GM21737 (cell line): ENCODE data around the gene TCF25.
"Not testable (repeated sequence)": the region's sequence is repeated elsewhere in the genome, so short reads cannot be mapped to it uniquely, and the experiment has no call there.

Experiments
- ATAC-seq: cut with Tn5 transposase; IDR thresholded peaks from one replicate; pipeline ENCODE4 v1.9.1; 2021; ENCODE audit warnings: mild to moderate bottlenecking, moderate library complexity; ENCODE audit not compliant: unreplicated experiment

Gene TCF25

DNA sequence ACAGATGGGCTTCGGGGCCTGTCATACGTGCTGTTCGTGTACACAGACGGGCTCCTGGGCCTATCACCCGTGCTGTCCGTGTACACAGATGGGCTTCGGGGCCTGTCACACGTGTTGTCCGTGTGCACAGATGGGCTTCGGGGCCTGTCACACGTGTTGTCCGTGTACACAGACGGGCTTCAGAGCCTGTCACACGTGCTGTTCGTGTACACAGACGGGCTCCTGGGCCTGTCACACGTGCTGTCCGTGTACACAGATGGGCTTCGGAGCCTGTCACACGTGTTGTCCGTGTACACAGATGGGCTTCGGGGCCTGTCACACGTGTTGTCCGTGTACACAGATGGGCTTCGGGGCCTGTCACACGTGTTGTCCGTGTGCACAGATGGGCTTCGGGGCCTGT lies 5.7 kb downstream of the TCF25 start:
- ATAC-seq: not testable (repeated sequence)

DNA sequence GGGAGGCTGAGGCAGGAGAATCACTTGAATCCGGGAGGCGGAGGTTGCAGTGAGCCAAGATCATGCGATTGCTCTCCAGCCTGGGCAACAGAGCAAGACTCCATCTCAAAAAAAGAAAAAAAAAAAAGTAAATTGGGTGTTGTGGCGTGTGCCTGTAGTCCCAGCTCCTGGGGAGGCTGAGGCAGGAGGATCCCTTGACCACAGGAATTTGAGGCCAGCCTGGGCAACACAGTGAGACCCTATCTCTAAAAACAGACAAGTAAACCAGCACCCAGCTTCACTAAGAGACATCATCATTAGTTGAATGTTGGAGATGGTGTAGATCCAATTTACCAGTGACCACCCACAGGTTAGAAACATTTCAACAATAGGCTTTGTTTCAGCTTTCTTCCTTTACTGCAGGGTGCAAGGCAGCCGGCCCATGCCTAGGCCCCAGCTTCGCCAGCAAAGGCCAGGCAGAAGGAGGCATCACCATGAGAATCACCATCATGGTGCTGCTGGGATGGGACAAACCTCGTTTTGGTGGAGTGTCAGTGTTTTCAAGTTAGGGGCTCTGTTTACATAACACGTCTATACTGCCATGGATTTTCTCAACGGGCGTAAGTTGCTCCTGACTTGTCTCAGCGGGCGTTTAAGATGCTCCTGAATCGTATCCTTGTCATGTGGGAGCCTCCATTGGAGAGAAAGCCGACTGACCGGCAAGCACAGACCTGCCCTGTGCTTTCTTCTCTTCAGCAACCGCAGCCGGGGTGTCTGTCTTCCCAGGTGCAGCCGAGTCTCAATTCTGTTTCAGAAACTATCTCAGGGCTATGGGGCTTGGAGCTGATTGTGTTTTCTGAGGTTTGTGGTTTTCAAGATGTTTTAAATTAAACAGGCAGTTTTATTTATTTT lies 7.3 kb downstream of the TCF25 start:
- no peak for ATAC-seq

DNA sequence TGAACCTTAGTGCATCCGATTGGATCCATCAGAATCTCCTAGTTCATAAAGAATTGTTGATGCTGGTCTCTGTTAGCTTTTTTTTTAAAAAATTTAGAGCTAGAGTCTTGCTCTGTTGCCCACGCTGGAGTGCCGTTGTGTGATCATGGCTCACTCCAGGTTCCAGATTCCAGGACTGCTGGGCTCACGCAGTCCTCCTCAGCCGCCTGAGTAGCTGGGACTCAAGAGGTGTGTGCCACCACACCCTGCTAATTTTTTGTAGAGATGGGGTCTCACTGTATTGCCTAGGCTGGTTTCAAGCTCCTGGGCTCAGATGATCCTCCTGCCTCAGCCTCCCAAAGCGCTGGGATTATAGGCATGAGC lies 8.0 kb downstream of the TCF25 start:
- no peak for ATAC-seq

DNA sequence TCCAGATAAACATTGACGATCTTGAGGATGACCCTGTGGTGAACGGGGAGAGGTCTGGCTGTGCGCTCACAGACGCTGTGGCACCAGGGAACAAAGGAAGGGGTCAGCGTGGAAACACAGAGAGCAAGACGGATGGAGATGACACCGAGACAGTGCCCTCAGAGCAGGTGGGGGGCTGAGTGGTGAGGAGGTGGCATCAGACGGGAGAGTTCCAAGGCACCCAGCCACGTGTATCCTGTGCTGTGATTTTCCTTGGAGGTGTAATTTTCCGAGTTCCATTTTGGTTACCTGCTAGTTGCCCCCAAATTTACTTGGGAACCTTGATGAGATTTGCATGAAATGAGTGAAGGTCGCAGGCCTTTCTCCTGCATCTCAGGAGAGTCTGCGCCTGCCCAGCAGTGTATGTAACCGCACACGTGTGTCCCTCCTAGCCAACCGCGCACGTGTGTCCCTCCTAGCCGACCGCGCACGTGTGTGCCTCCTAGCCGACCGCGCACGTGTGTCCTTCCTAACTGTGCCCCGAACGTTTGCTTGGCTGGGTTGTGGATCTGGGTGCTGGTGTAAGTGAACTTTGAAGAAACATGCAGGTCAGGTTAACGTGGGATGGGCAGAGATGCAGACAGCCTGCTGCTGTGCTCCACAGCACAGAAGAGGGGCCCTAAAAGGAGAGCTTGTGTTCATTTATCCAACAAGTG lies 10.1 kb downstream of the TCF25 start:
- no peak for ATAC-seq

DNA sequence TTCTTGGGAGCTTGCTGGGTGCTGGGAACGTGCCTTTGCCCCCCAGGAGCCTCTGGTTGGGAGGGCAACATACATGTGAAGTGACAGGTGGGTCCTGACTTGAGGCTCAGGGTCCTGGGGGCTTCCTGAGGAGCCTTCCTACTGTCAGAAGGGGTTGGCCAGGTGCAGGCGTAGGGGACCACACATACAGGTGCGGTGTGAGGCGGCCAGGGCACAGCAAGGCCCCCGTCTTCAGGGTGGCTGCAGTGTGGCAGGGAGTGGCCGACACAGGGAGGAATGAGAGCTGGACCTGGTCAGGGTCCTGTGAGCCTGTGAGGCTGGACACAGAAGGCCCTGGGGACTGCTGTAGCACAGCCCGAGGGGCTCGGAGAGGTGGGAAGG lies 10.6 kb downstream of the TCF25 start:
- ATAC-seq: no peak

DNA sequence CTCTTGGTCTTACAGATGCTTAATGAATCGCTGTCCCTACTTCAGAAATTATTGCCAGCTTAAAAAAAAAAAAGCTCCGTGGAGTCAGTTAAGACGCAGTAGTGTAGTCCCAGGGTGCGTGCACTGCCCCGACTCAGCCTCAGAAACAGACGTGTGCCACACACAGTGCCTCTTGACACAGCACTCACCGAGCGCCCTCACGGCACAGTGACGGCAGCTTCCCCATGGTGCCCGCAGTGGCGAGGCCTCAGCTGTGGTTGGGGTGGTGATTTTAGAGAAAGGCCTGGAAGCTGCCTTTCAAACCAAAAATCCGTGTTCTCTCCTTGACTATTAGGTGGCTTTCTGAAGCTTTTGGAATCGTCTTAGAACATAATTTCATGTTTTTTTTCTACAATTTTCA lies 13.9 kb downstream of the TCF25 start:
- ATAC-seq: no peak

DNA sequence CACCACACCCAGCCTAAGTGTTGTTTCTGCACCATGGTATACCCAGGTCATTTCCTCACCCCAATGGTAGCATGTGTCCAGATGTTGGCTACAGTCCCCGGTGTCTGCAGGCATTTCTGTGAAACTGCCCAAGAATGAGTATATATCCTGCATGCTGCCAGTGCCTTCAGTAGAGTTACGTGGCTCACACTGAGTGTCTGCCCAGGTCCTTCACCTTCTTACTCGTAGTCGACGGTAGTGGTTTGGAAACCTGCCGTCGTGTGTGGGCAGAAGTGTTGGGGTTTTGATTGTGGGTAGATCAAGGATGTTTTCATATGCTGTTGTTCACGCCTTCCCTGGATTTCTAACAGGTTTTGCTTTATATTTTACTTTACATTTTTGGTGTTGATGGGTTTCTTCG lies 16.8 kb downstream of the TCF25 start:
- ATAC-seq: no peak

DNA sequence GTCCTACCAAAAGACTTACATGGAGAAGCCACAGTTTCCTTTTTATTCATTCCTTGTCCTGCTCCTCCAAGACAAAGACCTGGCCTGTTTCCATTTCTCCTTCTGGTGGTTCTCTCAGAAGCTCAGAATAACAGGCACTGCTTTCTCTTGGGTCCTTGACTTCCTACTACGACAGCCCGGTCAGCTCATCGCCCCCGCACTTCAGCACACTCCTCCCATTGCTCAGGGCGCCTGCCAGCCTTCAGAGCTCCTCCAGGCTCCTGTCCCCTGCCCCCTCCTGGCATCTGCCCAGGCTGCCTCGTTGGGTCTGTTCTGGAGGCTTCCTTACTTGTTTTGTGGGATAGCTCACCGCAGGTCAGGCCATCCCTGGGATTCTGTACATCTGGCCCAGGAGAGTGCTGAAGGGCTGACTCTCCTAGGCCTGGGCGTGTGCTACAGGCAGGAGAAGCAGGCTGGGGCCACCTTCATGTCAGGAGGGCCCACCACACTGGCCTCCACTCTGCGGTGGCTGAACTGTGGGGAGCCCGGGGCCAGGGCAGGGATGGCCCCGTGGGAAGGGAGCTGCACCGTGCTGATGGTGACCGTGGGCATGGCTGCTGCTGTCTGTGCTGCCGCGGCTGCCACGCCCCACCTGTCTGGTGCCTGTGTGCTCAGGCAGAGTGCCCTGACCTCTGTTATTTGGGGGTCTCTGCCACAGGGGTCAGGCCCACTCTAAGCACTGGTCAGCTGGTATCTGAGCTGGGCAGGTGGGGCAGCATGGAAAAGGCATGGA lies 17.7 kb downstream of the TCF25 start:
- no peak for ATAC-seq

DNA sequence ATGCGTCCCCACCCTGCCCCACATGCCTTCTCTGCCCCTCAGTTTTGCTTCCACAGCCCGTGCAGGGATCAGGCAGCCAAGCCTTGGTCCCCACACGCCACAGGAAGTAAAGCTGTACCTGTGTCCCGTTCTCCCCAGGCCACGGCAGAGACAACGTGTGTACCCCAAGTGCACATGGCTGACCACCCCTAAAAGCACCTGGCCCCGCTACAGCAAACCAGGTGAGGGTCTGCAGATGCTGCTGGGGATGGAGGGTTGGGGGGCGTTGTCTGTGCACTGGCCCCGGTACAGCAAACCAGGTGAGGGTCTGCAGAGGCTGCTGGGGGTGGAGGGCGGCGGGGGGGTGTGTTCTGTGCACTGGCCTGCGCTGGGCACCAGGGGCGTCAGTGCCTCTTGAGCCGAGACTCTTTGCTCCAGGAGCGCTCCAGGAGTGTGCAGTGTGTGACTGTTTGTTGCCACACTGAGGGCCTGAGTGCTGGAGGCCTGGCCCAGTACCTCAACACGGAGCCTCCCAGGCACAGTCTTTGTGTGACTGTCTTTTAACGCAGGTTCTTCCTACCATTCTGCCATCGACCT lies 18.8 kb downstream of the TCF25 start:
- no peak for ATAC-seq

DNA sequence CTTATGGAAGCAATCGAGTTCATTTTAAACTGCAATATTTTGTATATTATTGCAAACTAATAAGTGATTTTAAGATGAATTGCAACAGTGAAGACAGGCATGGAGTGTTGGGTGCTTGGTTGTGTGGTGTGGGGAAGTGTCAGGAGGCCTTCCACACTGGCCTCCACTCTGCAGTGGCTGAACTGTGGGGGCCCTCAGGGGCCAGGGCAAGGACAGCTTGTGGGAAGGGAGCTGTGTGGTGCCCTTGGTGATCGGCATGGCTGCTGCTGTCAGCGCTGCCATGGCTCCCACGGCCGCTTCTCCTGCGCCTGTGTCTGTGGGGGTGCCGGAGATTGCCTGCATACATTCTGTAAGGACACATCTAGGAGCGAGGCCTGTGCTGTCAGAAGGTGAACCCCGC lies 19.2 kb downstream of the TCF25 start:
- no peak for ATAC-seq

DNA sequence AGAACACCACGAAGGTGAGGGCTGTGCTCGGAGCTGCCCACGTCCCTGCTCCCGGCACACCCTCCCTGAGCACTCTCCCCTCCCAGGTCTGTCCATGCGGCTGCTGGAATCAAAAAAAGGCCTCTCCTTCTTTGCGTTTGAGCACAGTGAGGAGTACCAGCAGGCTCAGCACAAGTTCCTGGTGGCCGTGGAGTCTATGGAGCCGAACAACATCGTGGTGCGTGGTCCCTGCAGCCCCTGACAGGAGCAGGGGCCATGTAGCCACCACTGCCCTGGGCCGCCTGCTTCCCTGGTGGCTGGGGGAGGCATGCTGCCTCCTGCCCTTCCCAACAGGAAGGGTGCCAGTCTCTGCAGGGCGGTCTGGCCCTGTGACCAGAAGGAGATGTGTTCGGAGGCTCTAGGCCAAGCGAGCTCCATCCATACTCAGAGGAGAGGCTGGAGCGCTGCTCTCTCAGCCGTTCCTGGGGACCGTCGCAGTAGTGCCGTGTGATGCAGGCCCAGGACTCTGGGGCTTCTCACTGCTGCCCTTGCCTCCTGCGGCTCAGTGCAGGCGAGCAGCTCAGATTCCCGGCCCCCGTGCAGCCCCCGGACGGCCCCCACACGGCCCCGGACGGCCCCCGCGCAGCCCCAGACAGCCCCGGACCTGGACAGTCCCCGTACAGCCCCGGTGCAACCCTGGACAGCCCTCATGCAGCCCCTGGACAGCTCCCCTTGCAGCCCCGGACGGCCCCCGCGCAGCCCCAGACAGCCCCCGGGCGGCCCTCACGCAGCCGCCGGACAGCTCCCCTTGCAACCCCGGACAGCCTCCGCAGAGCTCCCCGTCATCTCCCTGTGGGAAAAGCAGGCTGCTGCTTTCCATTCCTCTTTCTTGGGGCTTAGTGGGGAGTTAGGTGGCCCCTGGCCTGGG lies 20.5 kb downstream of the TCF25 start:
- ATAC-seq: no peak

DNA sequence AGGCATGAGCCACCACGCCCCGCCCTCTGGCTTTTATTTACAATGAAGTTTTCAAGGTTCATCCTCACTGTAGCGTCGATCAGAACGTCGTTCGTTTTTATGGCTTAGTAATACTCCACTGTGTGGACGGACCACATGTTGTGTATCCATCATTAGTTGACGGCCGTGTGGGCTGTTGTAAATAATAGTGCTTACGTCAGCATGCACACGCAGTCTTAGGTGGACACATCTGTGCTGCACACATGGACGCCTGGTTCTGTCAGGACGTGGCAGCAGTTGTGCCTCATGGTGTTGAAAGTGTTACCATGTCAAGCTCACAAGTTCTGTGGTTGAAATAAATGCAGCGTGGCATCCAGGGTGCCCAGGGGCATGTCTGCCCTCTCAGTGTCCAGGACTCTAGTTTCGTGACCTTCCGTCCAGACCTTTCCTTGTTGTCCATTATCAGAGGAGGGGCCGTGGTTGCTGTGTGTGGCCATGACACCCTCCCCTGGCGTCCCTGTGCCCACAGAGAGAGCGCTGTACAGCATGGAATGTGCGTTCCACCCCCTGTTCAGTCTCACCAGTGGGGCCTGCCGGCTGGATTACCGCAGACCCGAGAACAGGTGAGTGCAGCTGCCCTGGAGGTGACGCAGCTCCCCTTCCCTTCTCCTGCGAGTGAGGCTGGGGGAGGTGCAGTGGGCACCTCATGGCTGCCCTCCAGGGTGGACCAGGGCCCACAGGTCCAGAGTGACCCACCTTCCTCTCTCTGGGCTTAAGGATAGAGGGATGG lies 22.3 kb downstream of the TCF25 start:
- ATAC-seq: no peak

DNA sequence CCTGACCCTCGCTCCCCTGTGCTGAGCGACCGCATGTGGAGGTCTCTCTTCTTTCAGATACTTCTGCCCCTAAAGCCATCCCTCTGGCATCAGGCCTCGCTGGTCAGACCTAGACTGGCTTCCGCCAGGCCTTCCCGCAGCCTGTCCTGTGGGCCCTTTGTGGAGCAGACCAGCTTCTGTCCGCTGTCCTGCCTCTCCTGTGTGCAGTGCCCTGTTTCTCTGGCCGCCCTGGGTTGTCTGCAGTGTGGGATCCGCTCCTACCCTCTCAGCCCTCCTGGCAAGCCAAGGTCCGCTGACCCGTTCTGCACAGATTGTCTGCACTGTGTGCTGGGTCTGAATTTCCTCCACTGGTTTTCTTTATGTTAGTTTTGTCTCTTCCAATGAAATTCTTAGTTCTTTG lies 23.8 kb downstream of the TCF25 start:
- no peak for ATAC-seq

DNA sequence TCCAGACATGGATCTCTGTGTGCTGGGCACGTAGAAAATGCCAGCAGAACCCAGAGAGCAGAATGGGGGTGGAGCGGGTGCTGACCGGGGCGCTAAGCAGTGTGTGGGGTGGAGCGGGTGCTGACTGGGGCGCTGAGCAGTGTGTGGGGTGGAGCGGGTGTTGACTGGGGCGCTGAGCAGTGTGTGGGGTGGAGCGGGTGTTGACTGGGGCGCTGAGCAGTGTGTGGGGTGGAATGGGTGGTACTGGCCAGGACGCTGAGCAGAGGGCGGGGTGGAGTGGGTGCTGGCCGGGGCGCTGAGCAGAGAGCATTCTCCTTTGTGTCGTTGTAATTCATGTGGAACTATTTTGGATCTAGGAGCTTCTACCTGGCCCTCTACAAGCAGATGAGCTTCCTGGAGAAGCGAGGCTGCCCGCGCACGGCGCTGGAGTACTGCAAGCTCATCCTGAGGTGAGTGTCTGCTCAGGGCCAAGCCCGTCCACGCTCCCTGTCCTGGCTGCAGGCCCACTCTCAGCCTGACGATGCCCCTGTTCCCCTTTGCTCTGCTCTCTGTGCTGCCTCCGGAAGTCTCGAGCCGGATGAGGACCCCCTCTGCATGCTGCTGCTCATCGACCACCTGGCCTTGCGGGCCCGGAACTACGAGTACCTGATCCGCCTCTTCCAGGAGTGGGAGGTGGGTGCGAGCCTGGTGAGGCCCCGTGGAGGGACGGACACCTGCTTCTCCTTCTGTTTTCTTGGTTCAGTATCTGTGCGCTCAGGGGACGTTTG lies 25.0 kb downstream of the TCF25 start:
- ATAC-seq: no peak

DNA sequence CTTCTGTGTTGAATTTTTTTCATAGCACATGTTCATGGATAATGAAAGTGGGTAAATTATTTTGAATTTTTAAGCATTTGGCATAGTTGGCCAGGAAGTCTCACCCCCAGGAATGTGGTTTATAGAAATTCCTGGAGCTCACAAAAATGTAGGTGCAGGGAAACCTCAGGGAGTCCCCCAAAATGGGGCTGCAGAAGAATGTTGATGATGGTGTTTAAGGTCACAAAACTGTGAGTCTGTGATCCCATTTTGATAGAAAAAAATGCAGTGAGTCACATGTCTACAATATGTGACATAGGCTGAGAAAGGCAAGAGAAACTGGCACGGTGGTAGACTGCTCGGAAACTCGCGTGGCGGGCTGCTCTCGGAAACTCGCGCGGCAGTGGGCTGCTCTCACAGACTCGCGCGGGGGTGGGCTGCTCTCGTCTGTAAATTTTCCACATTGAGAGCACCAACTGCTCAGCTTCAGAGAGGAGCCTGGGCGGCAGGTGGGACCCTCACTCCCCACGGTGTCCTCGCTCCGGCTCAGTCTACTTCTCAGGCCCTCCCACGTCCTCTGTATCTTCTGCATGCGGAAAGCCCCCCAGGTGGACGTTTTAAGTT lies 26.6 kb downstream of the TCF25 start:
- no peak for ATAC-seq

DNA sequence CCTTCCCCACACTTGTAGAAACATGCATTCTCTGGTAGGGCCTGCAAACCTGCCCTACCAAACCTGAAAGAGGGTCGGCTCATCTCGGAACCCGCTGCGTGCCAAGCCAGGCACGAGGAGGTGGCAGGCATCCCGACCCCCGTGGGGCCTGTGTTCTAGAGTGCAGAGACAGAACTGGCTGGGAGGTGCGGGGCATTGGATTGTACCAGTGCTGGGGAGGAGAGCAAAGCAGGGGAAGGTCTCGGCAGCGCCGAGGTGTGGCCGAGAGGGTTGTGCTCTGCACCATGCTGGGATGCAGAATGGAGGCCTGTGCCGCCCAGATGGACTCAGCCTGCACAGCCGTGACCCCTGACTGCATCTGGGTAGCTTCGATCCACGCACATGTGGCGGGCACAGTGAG lies 27.5 kb downstream of the TCF25 start:
- ATAC-seq: no peak

DNA sequence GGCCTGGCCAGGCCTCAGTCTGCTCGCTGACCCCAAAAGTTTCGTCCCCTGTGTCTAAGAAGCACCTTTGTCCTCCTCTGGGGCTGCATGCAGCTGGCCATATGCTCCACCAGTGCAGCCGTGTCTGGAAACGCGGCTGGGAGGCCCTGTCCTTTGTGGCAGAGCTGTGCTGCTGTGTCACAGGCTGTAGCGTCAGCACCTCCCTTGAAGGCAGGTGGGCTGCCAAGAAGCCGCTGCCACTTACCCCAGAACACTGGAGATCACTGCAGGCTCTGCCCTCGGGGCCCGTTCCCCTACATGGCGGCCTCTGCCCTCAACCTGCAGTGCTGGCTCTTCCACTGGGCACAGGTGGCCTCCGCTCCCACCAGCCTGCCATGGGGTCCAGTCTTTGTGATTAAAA lies 29.6 kb downstream of the TCF25 start:
- ATAC-seq: no peak

DNA sequence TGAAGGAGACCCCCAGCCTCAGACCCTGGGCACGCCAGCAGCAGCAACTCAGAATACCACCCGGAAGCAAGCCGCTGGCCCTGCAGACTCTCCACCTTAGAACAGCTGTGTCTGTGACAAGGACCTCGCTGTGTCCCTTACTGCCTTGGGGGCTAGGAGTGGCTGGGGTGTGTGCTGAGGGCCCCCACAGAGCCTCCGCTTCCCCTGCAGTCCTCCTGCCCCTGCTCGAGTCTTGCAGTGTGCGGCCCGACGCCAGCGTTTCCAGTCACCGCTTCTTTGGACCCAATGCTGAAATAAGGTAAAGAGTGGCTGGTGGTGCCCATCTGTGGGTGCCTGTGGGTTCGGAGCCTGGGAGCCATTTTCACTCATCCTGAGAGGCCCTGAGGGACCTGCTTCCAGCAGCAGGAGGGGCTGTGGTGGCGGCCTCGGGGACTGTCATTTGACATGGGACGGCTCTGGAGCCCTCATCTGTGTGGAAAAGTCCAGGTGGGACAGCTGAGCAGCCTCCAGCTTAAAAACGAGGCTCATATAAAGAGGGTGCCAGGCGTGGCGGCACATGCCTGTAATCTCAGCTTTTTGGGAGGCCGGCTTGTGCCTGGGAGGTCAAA lies 30.6 kb downstream of the TCF25 start:
- ATAC-seq: no peak
